DOHH2 (cell line): ENCODE results near the gene RSPO4.

Experiments used
- H3F3A ChIP-seq: fragments of 200-600 bp; sonication (generic), shearing (Covaris generic); 2 replicates; pipeline ENCODE4 v1.6.0; 2016; ENCODE audit warnings: antibody characterized with exemption, mild to moderate bottlenecking; ENCODE audit not compliant: control insufficient read depth, insufficient read depth
- H3K27ac ChIP-seq: fragments of 200-600 bp; sonication (generic); 2 replicates; pipeline ENCODE4 v1.5.1; 2014; ENCODE audit warnings: low read depth, mild to moderate bottlenecking, low read length, moderate library complexity
- H3K27me3 ChIP-seq: fragments of 200-600 bp; sonication (generic); 2 replicates; pipeline ENCODE4 v1.6.1; 2014; ENCODE audit warnings: mild to moderate bottlenecking, low read length, mixed read lengths; ENCODE audit not compliant: control insufficient read depth
- H3K36me3 ChIP-seq: fragments of 200-600 bp; sonication (generic); 2 replicates; pipeline ENCODE4 v1.6.1; 2014; ENCODE audit warnings: mild to moderate bottlenecking, low read length, moderate library complexity, mixed read lengths; ENCODE audit not compliant: control insufficient read depth
- H3K4me1 ChIP-seq: fragments of 200-600 bp; sonication (generic); 2 replicates; pipeline ENCODE4 v1.6.1; 2014; ENCODE audit warnings: mild to moderate bottlenecking, low read length, mixed read lengths; ENCODE audit not compliant: control insufficient read depth
- H3K4me2 ChIP-seq: fragments of 200-600 bp; sonication (generic); 2 replicates; pipeline ENCODE4 v1.6.0; 2014; ENCODE audit warnings: mild to moderate bottlenecking, low read length, moderate library complexity
- H3K4me3 ChIP-seq: fragments of 200-600 bp; sonication (generic); 2 replicates; pipeline ENCODE4 v1.5.1; 2014; ENCODE audit warnings: mild to moderate bottlenecking, low read length, mixed read lengths
- H3K79me2 ChIP-seq: fragments of 200-600 bp; sonication (generic); 2 replicates; pipeline ENCODE4 v1.6.1; 2014; ENCODE audit warnings: mild to moderate bottlenecking, low read length, mixed read lengths; ENCODE audit not compliant: control insufficient read depth
- H3K9me2 ChIP-seq: fragments of 200-600 bp; sonication (generic); replicated peaks from 2 replicates; pipeline ENCODE4 v1.6.1; 2014; ENCODE audit warnings: mild to moderate bottlenecking, low read length, mixed read lengths; ENCODE audit not compliant: control insufficient read depth
- H3K9me3 ChIP-seq: fragments of 200-600 bp; sonication (generic); 2 replicates; pipeline ENCODE4 v1.6.1; 2014; ENCODE audit warnings: antibody characterized with exemption, low read length, mixed read lengths; ENCODE audit not compliant: control insufficient read depth, insufficient read depth
- H4K20me1 ChIP-seq: fragments of 200-600 bp; sonication (generic); 2 replicates; pipeline ENCODE4 v1.6.0; 2014; ENCODE audit warnings: low read depth, mild to moderate bottlenecking, antibody characterized with exemption, low read length, moderate library complexity; ENCODE audit not compliant: control insufficient read depth, insufficient read depth
- EZH2phosphoT487 ChIP-seq: fragments of 200-600 bp; sonication (generic); IDR thresholded peaks from 2 replicates; pipeline ENCODE4 v1.6.1; 2017; ENCODE audit warnings: borderline replicate concordance, mild to moderate bottlenecking, antibody characterized with exemption, low read length, moderate library complexity, mixed read lengths
- TF ChIP-seq, protein P1 (sequence below): fragments of 200-600 bp; sonication (generic); IDR thresholded peaks from one replicate; pipeline ENCODE4 v1.5.1; 2014; ENCODE audit warnings: antibody characterized with exemption, mild to moderate bottlenecking, low read depth, low read length; ENCODE audit not compliant: poor library complexity, severe bottlenecking

Gene RSPO4

DNA sequence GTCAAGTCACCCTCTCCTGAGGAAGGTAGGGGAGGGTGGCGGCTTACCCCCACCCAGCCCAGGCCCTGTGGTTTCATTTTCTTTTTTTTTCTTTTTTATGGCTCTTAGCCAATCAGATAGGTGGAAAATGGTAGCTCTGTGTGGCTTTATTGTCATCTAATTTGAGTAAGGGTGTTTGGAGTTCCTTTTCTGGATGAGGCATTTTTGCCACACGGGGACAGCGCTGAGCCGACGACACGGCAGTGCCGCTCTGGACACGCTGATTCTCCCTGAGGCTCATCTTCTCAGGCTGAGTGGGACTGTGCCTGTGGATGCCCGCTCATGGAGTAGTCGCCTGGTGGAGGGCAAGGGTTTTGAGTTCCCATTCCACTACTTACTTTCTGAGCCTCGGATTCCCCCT lies 48.4 kb downstream of the RSPO4 start:
- TF ChIP-seq, protein P1, sequence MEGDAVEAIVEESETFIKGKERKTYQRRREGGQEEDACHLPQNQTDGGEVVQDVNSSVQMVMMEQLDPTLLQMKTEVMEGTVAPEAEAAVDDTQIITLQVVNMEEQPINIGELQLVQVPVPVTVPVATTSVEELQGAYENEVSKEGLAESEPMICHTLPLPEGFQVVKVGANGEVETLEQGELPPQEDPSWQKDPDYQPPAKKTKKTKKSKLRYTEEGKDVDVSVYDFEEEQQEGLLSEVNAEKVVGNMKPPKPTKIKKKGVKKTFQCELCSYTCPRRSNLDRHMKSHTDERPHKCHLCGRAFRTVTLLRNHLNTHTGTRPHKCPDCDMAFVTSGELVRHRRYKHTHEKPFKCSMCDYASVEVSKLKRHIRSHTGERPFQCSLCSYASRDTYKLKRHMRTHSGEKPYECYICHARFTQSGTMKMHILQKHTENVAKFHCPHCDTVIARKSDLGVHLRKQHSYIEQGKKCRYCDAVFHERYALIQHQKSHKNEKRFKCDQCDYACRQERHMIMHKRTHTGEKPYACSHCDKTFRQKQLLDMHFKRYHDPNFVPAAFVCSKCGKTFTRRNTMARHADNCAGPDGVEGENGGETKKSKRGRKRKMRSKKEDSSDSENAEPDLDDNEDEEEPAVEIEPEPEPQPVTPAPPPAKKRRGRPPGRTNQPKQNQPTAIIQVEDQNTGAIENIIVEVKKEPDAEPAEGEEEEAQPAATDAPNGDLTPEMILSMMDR: no peak
- TF ChIP-seq EZH2phosphoT487: no peak
- Histone ChIP-seq H3K79me2 (no peaks in the 10 kb centered on the region), H3K9me3 (no peaks in the 10 kb centered on the region), H4K20me1 (no peaks in the 10 kb centered on the region), H3K27me3 (no peaks in the 10 kb centered on the region), H3K9me2 (no peaks in the 10 kb centered on the region), H3K4me3 (no peak overlapping the region), H3K4me1 (no peaks in the 10 kb centered on the region), H3K36me3 (no peaks in the 10 kb centered on the region), H3F3A (no peaks in the 10 kb centered on the region), H3K4me2 (no peak overlapping the region), H3K27ac (no peak overlapping the region)

DNA sequence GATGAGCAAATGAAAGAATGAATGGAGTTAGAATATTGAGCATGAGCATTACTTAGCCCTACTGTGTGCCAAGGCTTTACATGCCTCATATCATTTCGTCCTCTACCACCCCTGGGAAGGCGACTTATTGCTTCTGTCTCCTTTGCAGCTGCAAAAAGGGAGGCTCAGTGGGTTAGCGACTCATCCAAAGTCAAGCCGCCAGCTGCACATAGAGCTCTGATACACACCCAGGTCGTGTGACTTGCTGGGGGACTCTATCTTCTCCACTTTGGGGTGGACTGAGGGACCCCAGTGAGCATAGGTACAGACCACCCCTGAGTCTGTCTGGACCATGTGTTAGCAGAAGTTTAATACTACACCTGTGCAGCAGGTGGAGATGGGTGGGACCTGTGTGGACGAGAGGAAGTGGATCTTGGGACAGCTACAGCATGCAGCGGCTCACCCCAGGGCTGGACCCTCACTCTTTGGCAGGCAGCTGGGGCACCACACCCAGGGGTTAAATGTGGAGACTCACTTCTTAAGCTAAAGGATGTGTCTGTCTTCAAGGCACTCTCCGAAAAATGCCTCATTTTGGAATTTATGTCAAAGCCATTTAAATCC lies 49.8 kb downstream of the RSPO4 start:
- Histone ChIP-seq H3K4me2 (no peak overlapping the region), H3K4me1 (no peaks in the 10 kb centered on the region), H3K9me3 (no peaks in the 10 kb centered on the region), H3K27me3 (no peaks in the 10 kb centered on the region), H3K79me2 (no peaks in the 10 kb centered on the region), H3F3A (no peaks in the 10 kb centered on the region), H3K9me2 (no peaks in the 10 kb centered on the region), H4K20me1 (no peaks in the 10 kb centered on the region), H3K4me3 (no peak overlapping the region), H3K27ac (no peak overlapping the region), H3K36me3 (no peaks in the 10 kb centered on the region)
- TF ChIP-seq EZH2phosphoT487: no peak
- TF ChIP-seq, protein P1: no peak

DNA sequence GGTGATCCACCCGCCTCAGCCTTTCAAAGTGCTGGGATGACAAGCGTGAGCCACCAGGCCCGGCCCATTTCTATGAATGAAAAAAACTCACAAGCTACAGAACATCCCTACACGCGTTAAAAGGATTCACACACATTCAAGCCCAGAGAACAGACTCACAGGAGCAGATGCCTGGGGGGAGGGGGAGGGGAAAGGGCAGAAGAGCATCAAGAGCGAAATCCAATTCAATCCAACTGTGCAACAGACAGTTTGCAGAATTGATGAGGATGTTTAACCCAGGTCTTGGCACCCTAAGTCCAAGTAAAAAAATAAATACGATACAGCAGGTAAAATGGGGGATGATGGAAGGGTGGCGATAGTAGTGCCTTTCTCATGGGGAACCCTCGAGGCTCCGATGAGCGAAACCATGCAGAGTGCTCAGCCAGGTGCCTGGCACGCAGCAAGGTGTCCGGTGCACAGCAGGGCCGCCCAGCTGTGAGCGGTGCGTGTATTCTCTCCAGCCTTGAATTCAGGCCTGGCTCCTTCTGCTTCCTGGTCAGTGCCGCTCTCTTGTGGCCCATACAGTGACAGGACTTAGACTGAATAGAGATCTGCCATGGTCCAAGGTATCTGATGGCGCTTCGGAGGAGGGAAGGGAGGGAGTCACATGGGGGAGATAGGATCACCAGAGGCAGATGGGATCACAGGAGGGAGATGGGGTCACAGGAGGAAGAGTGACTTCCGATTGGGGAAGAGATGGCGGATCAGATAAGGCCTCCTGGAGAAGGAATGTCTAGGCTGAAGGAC lies 50.5 kb downstream of the RSPO4 start:
- H3F3A ChIP-seq: no peaks in the 10 kb centered on the region
- H3K9me3 ChIP-seq: no peaks in the 10 kb centered on the region
- H4K20me1 ChIP-seq: no peaks in the 10 kb centered on the region
- H3K79me2 ChIP-seq: no peaks in the 10 kb centered on the region
- no peaks in the 10 kb centered on the region for H3K27me3 ChIP-seq
- no peak overlapping the region for H3K4me2 ChIP-seq
- H3K27ac ChIP-seq: no peak overlapping the region
- H3K9me2 ChIP-seq: no peaks in the 10 kb centered on the region
- no peak overlapping the region for H3K4me3 ChIP-seq
- no peaks in the 10 kb centered on the region for H3K36me3 ChIP-seq
- H3K4me1 ChIP-seq: no peaks in the 10 kb centered on the region
- TF ChIP-seq EZH2phosphoT487: no peak
- TF ChIP-seq, protein P1: no peak
